Hematopoietic multipotent progenitor cell treated with erythropoietin and hydrocortisone succinate and interleukin-3 and kit ligand, for 15 days (in vitro differentiated cells): ENCODE results near the gene VWC2L.

Experiments
- DNase-seq: peaks from one replicate; pipeline ENCODE4 v3.0.0-alpha.2; 2015; ENCODE audit warnings: low spot score

VWC2L gene

GRCh38 chr2:214469728-214470127 is 58.9 kb downstream of the VWC2L start:
- DNase-seq, result no peak

DNA sequence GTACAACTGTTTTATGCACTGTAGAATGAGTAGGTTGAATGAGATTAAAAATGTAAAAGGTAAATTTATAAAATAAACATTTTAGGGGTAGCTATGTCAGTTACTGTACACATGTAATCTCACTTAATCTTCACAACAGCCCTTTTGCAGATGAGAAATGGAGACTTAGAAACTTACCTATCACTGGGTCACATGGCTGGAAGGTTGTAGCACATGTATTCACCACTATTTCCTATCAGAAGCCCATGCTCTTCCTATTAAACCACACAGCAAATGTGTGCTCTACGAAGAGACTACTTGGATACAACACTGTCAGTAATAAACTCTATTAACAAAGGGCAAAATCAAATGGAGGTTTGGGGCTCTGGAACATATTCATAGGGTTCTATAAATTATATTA is 60.5 kb downstream of the VWC2L start:
- no peak for DNase-seq

GRCh38 chr2:214471990-214472389 is 61.1 kb downstream of the VWC2L start:
- no peak for DNase-seq

DNA sequence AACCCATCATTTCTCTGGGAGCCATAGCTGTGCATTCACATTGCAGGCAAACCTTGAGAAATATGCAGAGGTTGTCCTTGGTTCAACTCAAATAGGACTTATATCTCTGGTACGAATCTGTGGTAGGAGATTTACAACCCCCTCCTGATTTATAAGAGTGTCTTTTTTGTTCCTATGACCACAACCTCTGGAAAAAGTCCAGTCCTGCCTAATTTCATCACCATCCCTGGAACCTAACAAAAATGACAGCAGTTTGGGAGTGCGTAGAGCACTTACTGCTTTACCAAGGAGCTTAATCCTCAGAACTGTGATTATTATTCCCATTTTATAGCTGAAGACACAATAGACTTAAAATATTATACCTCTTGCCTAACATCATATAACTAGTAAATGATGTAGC is 66.5 kb downstream of the VWC2L start:
- DNase-seq, result no peak

DNA sequence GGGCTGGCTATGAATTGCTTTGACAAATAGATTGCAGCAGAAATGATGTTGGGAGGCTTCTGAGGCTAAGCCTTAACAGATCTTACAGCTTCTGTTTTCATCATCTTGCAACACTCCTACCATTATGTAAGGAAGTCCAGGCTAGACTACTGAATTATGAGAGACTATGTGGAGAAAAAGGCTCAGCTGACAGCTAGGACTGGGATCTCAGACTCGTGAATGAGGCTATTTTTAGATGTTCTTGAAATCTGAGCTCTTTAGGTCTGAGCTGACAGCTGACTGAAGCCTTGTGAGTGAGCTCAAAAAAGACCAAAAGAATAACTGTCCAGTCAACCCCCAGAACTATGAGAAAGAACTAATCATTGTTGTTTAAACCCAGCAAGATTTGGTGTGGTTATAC is 70.3 kb downstream of the VWC2L start:
- DNase-seq, result no peak

DNA sequence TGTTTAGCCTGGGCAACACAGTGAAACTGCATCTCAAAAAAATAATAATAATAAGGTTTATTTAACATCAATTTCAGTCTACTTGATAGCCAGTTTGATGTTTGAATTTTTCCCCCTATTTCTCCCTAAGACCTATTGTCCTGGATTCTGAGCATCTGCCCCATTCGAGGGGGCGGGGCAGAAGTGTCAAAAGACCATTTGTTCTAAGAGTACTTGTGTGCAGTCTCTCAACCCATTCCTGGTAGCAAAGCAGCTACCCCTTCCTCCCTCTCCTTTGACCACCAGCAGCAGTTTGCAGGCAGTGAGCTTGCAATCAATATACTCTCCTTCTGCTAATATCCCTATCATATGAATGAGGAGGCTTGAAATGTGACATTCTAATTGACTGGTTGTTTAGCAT is 71.9 kb downstream of the VWC2L start:
- no peak for DNase-seq

DNA sequence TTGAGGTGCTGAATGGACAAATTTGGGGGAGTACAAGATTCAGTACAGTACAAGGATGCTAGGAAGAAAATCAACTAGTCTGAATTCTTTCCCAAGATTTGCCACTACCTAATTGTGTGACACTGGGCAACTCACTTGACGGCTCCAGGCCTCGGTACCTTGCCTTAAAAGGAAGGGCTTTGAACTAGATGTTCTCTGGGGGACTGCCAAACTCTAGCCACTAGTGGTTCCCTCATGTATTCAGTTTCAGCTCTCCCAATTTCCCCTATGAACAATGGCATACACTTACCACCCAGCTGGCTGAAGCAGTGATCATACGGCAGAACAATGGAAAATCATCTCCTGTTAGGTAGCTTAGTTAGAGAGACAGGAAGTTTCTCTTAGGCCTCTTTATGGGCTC is 73.4 kb downstream of the VWC2L start:
- DNase-seq, result no peak

GRCh38 chr2:214484701-214485100 is 73.8 kb downstream of the VWC2L start:
- DNase-seq, result no peak

DNA sequence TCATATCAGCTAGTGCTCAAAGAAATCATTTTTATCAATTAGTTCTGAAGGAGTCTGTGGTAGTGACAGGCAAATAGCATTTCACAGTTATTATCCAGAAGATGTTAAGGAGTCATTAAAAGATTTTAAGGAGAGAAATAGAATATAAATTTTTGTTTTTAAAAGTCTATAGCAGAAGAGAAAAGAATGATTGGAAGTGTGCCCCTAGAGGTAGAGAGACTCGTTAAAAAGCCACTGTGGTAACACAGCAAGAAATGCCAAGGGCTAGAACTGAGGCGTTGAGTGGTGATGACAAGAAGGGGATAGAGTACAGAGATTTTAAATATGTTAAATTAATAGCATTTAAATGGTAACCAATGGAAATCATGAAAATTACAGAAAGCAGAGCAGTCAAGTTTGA is 78.3 kb downstream of the VWC2L start:
- no peak for DNase-seq

- no peak for DNase-seq
These were observed 78.8 kb downstream of the VWC2L start for GRCh38 chr2:214489702-214490101.

- DNase-seq, result no peak
These were observed 81.3 kb downstream of the VWC2L start for GRCh38 chr2:214492152-214492551.

- no peak for DNase-seq
These were observed 81.8 kb downstream of the VWC2L start for GRCh38 chr2:214492608-214493007.

GRCh38 chr2:214497489-214497888 is 86.6 kb downstream of the VWC2L start:
- DNase-seq, result no peak

DNA sequence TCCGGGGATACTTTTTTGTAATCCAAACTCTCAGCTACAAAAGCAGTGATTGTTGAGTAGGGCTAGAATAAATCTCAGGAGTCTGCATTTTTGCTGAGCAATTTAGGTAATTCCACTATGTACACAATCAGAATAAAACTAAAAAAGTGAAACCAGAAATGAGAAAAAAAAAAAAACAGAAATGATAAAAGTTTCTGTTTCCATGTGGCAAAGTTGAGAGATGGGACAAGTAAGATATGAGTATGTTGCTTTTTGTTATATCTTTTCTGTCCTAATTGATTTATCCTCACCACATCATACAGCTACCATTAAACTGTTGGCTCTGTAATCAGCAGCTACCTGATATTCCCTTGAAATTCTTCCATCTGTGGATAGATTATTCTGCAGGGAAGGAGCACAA is 92.7 kb downstream of the VWC2L start:
- DNase-seq, result no peak

DNA sequence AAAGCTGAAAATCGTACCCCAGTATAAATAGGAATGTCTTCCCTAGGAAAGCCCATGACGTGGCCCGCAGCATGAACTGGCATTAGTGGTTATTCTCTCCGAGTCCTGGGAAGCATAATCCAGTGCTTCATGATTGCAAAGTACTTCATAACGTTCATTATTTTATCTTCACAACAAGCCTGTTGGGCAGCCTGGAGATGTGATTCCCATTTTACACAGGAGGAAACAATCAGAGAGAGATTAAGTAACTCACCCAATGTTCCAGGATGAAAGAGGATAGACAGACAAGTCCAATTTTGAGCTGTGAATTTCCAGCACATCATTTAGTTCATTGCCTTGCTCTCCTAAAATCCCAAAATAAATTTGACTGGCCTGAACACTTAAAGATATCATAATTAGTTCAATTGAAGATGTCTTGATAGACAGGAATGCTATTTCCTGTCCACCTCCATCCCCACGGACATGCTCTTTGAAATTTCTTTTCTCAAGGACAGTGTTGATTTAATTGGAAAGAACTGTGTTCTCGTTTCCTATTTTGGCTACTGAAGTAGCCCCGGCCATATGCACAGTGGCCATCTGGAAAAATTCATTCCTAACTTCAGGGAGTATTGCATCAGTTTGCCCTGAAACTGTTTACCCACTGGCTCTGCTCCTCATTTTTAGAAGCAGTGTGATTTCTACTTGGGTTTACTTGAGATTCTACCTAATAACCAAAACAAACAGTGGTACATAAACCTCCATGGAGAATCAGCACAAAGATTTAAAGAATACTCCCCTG is 93.9 kb downstream of the VWC2L start:
- DNase-seq, result no peak

- no peak for DNase-seq
These were observed 96.2 kb downstream of the VWC2L start for GRCh38 chr2:214507032-214507431.

DNA sequence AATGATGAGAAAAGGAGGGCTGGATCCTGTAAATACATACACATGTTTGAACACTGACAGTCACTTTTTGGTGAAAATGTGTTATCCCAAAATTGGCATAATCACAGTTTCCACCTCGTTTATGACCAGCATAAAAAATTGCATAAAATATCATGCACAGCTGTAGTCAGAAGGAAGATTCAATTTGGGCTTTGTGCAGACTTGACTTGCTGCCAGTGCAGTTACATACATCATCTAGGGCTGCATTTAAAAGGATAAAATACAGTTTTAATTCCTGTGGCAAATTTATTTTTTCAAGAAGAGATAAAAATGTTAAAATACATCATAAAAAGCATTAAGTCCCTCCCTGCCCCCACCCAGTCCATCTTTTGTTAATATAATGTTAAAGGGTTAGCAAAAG is 103.8 kb downstream of the VWC2L start:
- no peak for DNase-seq

DNA sequence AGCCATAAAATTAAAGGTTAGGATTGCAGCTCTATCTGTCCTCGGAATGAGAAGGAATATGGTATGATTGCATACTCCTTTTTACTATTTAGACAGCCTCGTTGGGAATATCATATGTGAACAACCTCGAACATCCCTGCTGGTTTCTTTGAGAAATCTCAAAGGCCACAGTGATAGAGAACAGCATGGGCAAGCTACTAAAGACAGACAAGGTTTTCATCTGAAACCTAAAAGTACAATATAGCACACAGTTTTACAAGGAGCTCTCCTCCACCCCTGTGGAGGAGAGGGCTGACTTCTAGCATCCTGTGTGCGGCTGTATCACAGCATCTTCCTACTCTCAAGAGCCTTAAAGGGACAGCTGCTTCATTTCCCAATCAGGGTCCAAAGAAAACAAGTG is 104.3 kb downstream of the VWC2L start:
- no peak for DNase-seq

GRCh38 chr2:214519258-214519818 is 108.5 kb downstream of the VWC2L start:
- DNase-seq, result no peak

DNA sequence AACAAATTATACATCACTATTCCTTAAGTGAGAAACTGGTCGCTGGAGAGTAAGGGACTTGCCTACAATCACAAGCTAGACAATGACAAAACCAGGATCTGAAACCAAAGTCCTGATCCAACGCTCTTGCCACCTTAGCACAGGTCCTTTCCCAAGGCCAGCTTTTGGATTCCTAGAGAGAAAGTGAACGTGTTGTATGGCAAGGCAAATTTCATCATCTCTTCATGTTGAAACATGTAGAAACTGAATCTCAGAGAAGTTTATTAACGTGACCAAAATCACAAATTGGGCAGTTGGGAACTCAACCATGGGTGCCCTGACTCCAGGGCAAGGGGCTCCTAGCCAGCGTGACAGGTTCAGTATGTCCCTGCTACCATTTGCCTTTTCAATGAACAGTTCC is 118.2 kb downstream of the VWC2L start:
- no peak for DNase-seq

GRCh38 chr2:214529514-214529913 is 118.7 kb downstream of the VWC2L start:
- DNase-seq, result no peak

- DNase-seq, result no peak
These were observed 122.7 kb downstream of the VWC2L start for GRCh38 chr2:214533541-214533940.

DNA sequence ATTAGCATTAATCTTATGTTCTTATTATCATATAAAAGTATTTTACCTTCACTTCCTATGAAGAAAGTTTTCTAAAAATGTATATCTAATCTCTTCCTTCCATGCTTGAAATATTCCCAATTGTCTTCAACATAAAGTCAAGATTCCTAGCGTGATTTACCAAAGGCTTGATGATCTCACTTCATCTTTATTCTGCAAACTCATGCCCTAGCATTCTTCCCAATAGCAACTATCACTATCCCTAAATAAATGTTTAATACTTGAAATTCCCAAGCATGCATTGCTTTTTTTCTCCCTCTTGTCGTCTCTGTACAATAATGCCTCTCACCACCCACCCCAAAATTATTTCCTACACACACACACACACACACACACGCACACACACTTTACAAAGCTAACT is 125.8 kb downstream of the VWC2L start:
- DNase-seq, result no peak

- DNase-seq, result no peak
These were observed 127.1 kb downstream of the VWC2L start for GRCh38 chr2:214537929-214538328.
